H1 (cell line): Measurements from ENCODE around the gene TOR4A. TPM values are rescaled to one million over a fixed set of nuclear protein-coding genes. Genes with fewer than 3 reads are reported as not detected.

Experiments
- CTCF ChIA-PET: fragments of 300-600 bp; sonication (Branson Sonifier 250); formaldehyde crosslinking; loops from one replicate; lab custom pipeline; 2021; ENCODE audit not compliant: partially characterized antibody; lab: Charles Lee
- POLR2A ChIA-PET: fragments of 300-600 bp; sonication (Branson Sonifier 250); formaldehyde crosslinking; loops from one replicate; lab custom pipeline; 2021; ENCODE audit warnings: inconsistent platforms; ENCODE audit not compliant: partially characterized antibody; lab: Charles Lee
- DNase-seq, 2 experiments: peaks; one replicate each; pipeline versions ENCODE4 v3.0.0 to v3.0.0-alpha.2; 2010 to 2022; ENCODE audit warnings: low spot score in 2 of 2, low read depth in 1 of 2, mixed read lengths in 1 of 2
- FAIRE-seq: peaks from 2 replicates; lab custom pipeline; 2011; peaks lifted over from hg19 to GRCh38; lab: Jason Lieb, UNC
- H2AFZ ChIP-seq: 2 replicates; pipeline ENCODE4 v1.8.1; 2012; ENCODE audit warnings: low read length, inconsistent platforms
- H2AK5ac ChIP-seq: 2 replicates; pipeline ENCODE4 v1.6.1; 2013; ENCODE audit warnings: low read depth, low read length
- H2BK120ac ChIP-seq: replicated peaks from 2 replicates; pipeline ENCODE3; 2013; ENCODE audit warnings: low read depth, low read length, inconsistent platforms
- H2BK12ac ChIP-seq: 2 replicates; pipeline ENCODE4 v1.6.1; 2013; ENCODE audit warnings: low read depth, low read length
- H2BK15ac ChIP-seq: 2 replicates; pipeline ENCODE4 v1.6.1; 2013; ENCODE audit warnings: low read length
- H2BK20ac ChIP-seq: 2 replicates; pipeline ENCODE4 v1.6.1; 2013; ENCODE audit warnings: low read length
- H2BK5ac ChIP-seq: 2 replicates; pipeline ENCODE4 v1.6.1; 2013; ENCODE audit warnings: low read depth, low read length
- H3K14ac ChIP-seq: 2 replicates; pipeline ENCODE4 v1.6.1; 2013; ENCODE audit warnings: inconsistent platforms; ENCODE audit not compliant: insufficient read length
- H3K18ac ChIP-seq: 2 replicates; pipeline ENCODE4 v1.6.1; 2013; ENCODE audit warnings: low read length; ENCODE audit errors: extremely low read depth
- H3K23ac ChIP-seq: 2 replicates; pipeline ENCODE4 v1.6.1; 2013; ENCODE audit warnings: inconsistent platforms; ENCODE audit not compliant: insufficient read length
- H3K23me2 ChIP-seq: 2 replicates; pipeline ENCODE4 v1.6.1; 2013; ENCODE audit warnings: low read depth, low read length
- H3K27ac ChIP-seq: 2 replicates; pipeline ENCODE4 v1.6.1; 2011; ENCODE audit warnings: low read depth, low read length, inconsistent platforms
- H3K27me3 ChIP-seq, 4 experiments: replicated peaks in 1 of 4; 1 replicate in 1 of 4; 2 replicates in 3 of 4; pipeline versions ENCODE4 v1.6.1 to v1.8.1; 2011 to 2013; ENCODE audit warnings: low read length in 3 of 4, mild to moderate bottlenecking in 3 of 4, inconsistent platforms in 2 of 4, mixed read lengths in 2 of 4, moderate library complexity in 1 of 4; ENCODE audit not compliant: control insufficient read depth in 3 of 4, insufficient read depth in 3 of 4; ENCODE audit errors: extremely low read depth in 1 of 4
- H3K36me3 ChIP-seq, 4 experiments: 2 replicates each; pipeline versions ENCODE4 v1.6.1 to v1.8.1; 2011 to 2013; ENCODE audit warnings: mild to moderate bottlenecking in 4 of 4, low read length in 3 of 4, moderate library complexity in 2 of 4, control low read depth in 1 of 4, inconsistent platforms in 1 of 4; ENCODE audit not compliant: insufficient read depth in 4 of 4, control insufficient read depth in 2 of 4
- H3K4ac ChIP-seq: replicated peaks from 2 replicates; pipeline ENCODE3; 2013; ENCODE audit warnings: low read length, low read depth, mixed read lengths, inconsistent platforms; ENCODE audit not compliant: insufficient read length
- H3K4me1 ChIP-seq, 4 experiments: replicated peaks in 1 of 4; 1 replicate in 1 of 4; 2 replicates in 3 of 4; pipeline versions ENCODE4 v1.6.1 to v1.8.1; 2011 to 2013; ENCODE audit warnings: low read length in 3 of 4, inconsistent platforms in 2 of 4, mixed read lengths in 1 of 4; ENCODE audit not compliant: insufficient read depth in 4 of 4, control insufficient read depth in 3 of 4
- H3K4me2 ChIP-seq, 2 experiments: 2 replicates each; pipeline versions ENCODE4 v1.6.1 to v1.8.1; 2011 to 2013; ENCODE audit warnings: low read depth in 2 of 2, low read length in 2 of 2, control low read depth in 1 of 2, inconsistent platforms in 1 of 2, mild to moderate bottlenecking in 1 of 2; ENCODE audit not compliant: insufficient read depth in 1 of 2
- H3K4me3 ChIP-seq, 4 experiments: fragments of 200-600, 300-600 bp in 1 of 4; sonication (generic), shearing (Covaris generic), sonication (Bioruptor Twin) in 1 of 4; 2 replicates each; pipeline versions ENCODE4 v1.5.1 to v1.8.1; 2011 to 2016; ENCODE audit warnings: low read length in 4 of 4, low read depth in 3 of 4, control low read depth in 2 of 4, inconsistent platforms in 2 of 4, mild to moderate bottlenecking in 2 of 4, mixed read lengths in 1 of 4, moderate library complexity in 1 of 4; ENCODE audit not compliant: insufficient read depth in 2 of 4; ENCODE audit errors: extremely low read depth in 1 of 4
- H3K56ac ChIP-seq: replicated peaks from 2 replicates; pipeline ENCODE3; 2013; ENCODE audit warnings: low read depth, mild to moderate bottlenecking, mixed read lengths, low read length, inconsistent platforms; ENCODE audit not compliant: insufficient read length
- H3K79me1 ChIP-seq: 2 replicates; pipeline ENCODE4 v1.6.1; 2013; ENCODE audit warnings: low read depth, low read length, control low read depth
- H3K79me2 ChIP-seq, 2 experiments: 2 replicates each; pipeline versions ENCODE4 v1.6.1 to v1.8.1; 2012 to 2013; ENCODE audit warnings: low read length in 2 of 2, mild to moderate bottlenecking in 2 of 2, inconsistent platforms in 1 of 2; ENCODE audit not compliant: insufficient read depth in 2 of 2, control insufficient read depth in 1 of 2
- H3K9ac ChIP-seq, 4 experiments: replicated peaks in 1 of 4; 1 replicate in 1 of 4; 2 replicates in 3 of 4; pipeline versions ENCODE4 v1.6.1 to v1.8.1; 2011 to 2013; ENCODE audit warnings: low read depth in 3 of 4, low read length in 3 of 4, control low read depth in 2 of 4, mild to moderate bottlenecking in 2 of 4, moderate library complexity in 2 of 4, inconsistent platforms in 1 of 4; ENCODE audit errors: extremely low read depth in 1 of 4
- H3K9me3 ChIP-seq, 2 experiments: 2 replicates each; pipeline versions ENCODE4 v1.6.1 to v1.8.1; 2012 to 2013; ENCODE audit warnings: mild to moderate bottlenecking in 2 of 2, moderate library complexity in 2 of 2, control low read depth in 1 of 2, inconsistent platforms in 1 of 2, low read depth in 1 of 2, low read length in 1 of 2, mixed read lengths in 1 of 2; ENCODE audit not compliant: insufficient read depth in 2 of 2
- H4K20me1 ChIP-seq, 2 experiments: replicated peaks in 1 of 2; 2 replicates each; pipeline versions ENCODE3 to v1.8.1; 2011 to 2013; ENCODE audit warnings: inconsistent platforms in 2 of 2, low read length in 2 of 2, mild to moderate bottlenecking in 1 of 2; ENCODE audit not compliant: insufficient read depth in 2 of 2, control insufficient read depth in 1 of 2
- H4K5ac ChIP-seq: 2 replicates; pipeline ENCODE4 v1.6.1; 2013; ENCODE audit warnings: low read length, low read depth, mixed read lengths, inconsistent platforms; ENCODE audit not compliant: insufficient read length
- H4K8ac ChIP-seq: 2 replicates; pipeline ENCODE4 v1.8.0; 2013; ENCODE audit warnings: mild to moderate bottlenecking, moderate library complexity, low read length, inconsistent platforms; ENCODE audit not compliant: insufficient read depth; ENCODE audit errors: extremely low read depth
- H4K91ac ChIP-seq: replicated peaks from 2 replicates; pipeline ENCODE3; 2013; ENCODE audit warnings: low read length, mixed read lengths, inconsistent platforms; ENCODE audit not compliant: insufficient read length
- CHD2 ChIP-seq: IDR thresholded peaks from 2 replicates; pipeline ENCODE4 v1.6.1; 2012; ENCODE audit warnings: low read length, improper control_type of control experiment
- CTBP2 ChIP-seq: IDR thresholded peaks from 2 replicates; pipeline ENCODE4 v1.7.0; 2011; ENCODE audit warnings: borderline replicate concordance, mild to moderate bottlenecking, moderate library complexity, mixed read lengths, low read length; ENCODE audit not compliant: insufficient read depth, insufficient read length
- SAP30 ChIP-seq: fragments of 300-600 bp; sonication (generic); IDR thresholded peaks from 2 replicates; pipeline ENCODE4 v1.7.1; 2012; ENCODE audit warnings: low read length, moderate library complexity, mild to moderate bottlenecking, inconsistent platforms; ENCODE audit not compliant: insufficient read depth, insufficient replicate concordance
- TAF7 ChIP-seq: optimal IDR thresholded peaks from 2 replicates; pipeline ENCODE3; 2011; ENCODE audit warnings: low read depth, mild to moderate bottlenecking, inconsistent platforms, low read length, moderate library complexity, borderline replicate concordance
- TCF12 ChIP-seq: IDR thresholded peaks from 2 replicates; pipeline ENCODE4 v1.6.1; 2011; ENCODE audit warnings: low read depth, mild to moderate bottlenecking, low read length
- WGBS, 2 experiments: shearing (Covaris generic) in 1 of 2; methylation state at CpG; one replicate each; pipeline versions ENCODE4 v1.1.6 to v1.1.7; 2013 to 2015; ENCODE audit warnings: low lambda C conversion rate in 2 of 2, mixed read lengths in 2 of 2, inconsistent platforms in 1 of 2, low coverage in 1 of 2, missing lambda C conversion rate in 1 of 2; ENCODE audit not compliant: insufficient replicate concordance in 2 of 2, insufficient coverage in 1 of 2, insufficient read length in 1 of 2; ENCODE audit errors: extremely low coverage in 1 of 2, missing lambda C conversion rate in 1 of 2; 5-methylcytosine and 5-hydroxymethylcytosine counted together
- polyA plus RNA-seq, 7 experiments: library from polyadenylated mRNA; depleted of rRNA in 3 of 7; stranded (reverse) in 5 of 7; unstranded in 2 of 7; fragments of >200 nt in 5 of 7; fragments of 200-250 nt in 2 of 7; gene quantifications; 1 replicate in 5 of 7; 2 replicates in 1 of 7; 4 replicates in 1 of 7; pipeline versions ENCODE4 v1.2.1 to v1.2.3, GENCODE V29; 2011 to 2013; ENCODE audit warnings: missing spikeins in 2 of 7, mixed read lengths in 2 of 7
- total RNA-seq: library from RNA; stranded (reverse); fragmentation: NEBNext Ultra II Directional; extraction: Animal tissue kit (Norgen Biotek cat#: 25700); gene quantifications from 2 replicates; pipeline ENCODE4 v1.2.1, GENCODE V29; 2021
- TF ChIP-seq, protein P1 (sequence below), 3 experiments: IDR thresholded peaks; 1 replicate in 2 of 3; 2 replicates in 1 of 3; pipeline versions ENCODE4 v1.5.1 to v1.6.1; 2011; ENCODE audit warnings: low read length in 3 of 3, mild to moderate bottlenecking in 3 of 3, inconsistent platforms in 2 of 3, low read depth in 1 of 3, moderate library complexity in 1 of 3; ENCODE audit not compliant: insufficient read depth in 1 of 3; ENCODE audit errors: control extremely low read depth in 1 of 3
- TF ChIP-seq, protein P2 (sequence below): IDR thresholded peaks from 2 replicates; pipeline ENCODE4 v1.6.1; 2011; ENCODE audit warnings: low read length, improper control_type of control experiment

TOR4A gene
- total and polyA plus RNA-seq, 2 of the 8 experiments (the other 6 are each of a cell fraction or from before 2014, with no cell fraction given) = 8.4 to 9.3 TPM

DNA sequence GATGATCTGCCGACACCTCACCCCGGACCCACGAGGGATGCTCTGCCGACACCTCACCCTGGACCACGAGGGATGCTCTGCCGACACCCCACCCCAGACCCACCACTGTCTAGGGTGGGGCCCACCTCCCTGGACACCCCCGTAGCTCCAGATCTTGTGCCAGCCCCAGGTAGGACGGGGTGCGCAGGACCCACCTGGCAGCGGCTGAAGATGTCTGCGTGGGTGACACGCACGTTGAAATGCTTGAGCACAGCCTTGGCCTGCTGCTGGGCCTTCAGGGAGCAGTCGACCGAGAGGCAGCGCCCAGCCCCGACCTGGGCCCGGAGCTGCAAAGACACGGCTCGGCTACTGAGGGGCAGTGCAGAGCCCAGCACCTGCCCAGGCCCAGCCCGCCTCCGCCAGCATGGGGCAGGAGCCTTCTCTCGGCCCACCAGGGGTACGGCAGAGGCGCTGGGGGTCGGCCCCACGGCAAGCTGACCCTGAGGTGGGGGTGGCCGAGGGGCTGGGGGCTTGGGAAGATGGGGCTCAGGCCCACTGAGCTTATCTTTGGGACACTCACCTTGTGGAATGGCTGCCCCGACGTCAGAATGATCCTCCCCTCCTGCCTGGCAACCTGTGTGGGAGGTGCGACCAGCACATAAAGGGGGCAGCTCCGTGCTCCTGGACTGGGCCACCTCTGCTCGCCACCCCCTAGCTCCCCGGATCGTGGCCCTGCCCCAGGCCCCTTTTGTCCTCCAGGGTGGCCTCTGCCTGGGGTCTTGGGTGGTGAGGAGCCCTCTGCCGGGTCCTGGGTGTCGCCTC is 46.2 kb downstream of the TOR4A start:
- Histone ChIP-seq H2BK15ac (no peak overlapping the region), H3K79me2 (no peaks in the 10 kb centered on the region), H3K79me1 (no peaks in the 10 kb centered on the region), H3K4me3 (no peak overlapping the region), H2BK120ac (no peak overlapping the region), H3K27me3 (no peaks in the 10 kb centered on the region; a peak in 1 of 7 replicates), H3K9ac (no peak overlapping the region), H3K4me2 (no peak overlapping the region), H2AK5ac (no peak overlapping the region), H3K4ac (no peak overlapping the region), H3K23me2 (no peaks in the 10 kb centered on the region), H4K5ac (no peak overlapping the region), H2AFZ (no peak overlapping the region), H4K8ac (no peak overlapping the region), H2BK5ac (no peak overlapping the region), H3K27ac (no peak overlapping the region), H3K14ac (no peak overlapping the region), H4K20me1 (no peaks in the 10 kb centered on the region), H3K23ac (no peak overlapping the region), H3K4me1 (peaks cover 0 to 15% (median 5%) of the 10 kb centered on the region in 4 experiments; a peak in 4 of 7 replicates), H2BK12ac (no peak overlapping the region), H3K56ac (no peak overlapping the region), H3K36me3 (no peaks in the 10 kb centered on the region), H3K18ac (peak overlapping the region; percentile 32; the same call in 1 of the 2 replicates), H4K91ac (no peak overlapping the region), H2BK20ac (no peak overlapping the region), H3K9me3 (peaks cover 0 to 5% of the 10 kb centered on the region in 2 experiments; a peak in 1 of 4 replicates)
- CTCF ChIA-PET = interaction anchor here (1.2 to 1.5 kb wide), 3 partner anchors 16 to 72 kb away, joined by 3 read pairs; no protein-coding TSS in a partner anchor
- no peak for DNase-seq
- POLR2A ChIA-PET = interaction anchor here (1.5 kb wide), 1 partner anchor 22 kb away, joined by 4 read pairs; the partner anchor contains the start of gene NRARP
- WGBS, 2 experiments = 91% methylated on average over 28 of the region's 37 CpGs; no CpG with 5 or more reads in 1 of the 2 experiments
- FAIRE-seq = no peak
- TF ChIP-seq CHD2 (no peak), SAP30 (no peak), CTBP2 (no peak), TAF7 (no peak), TCF12 (no peak)
- TF ChIP-seq, protein P1, sequence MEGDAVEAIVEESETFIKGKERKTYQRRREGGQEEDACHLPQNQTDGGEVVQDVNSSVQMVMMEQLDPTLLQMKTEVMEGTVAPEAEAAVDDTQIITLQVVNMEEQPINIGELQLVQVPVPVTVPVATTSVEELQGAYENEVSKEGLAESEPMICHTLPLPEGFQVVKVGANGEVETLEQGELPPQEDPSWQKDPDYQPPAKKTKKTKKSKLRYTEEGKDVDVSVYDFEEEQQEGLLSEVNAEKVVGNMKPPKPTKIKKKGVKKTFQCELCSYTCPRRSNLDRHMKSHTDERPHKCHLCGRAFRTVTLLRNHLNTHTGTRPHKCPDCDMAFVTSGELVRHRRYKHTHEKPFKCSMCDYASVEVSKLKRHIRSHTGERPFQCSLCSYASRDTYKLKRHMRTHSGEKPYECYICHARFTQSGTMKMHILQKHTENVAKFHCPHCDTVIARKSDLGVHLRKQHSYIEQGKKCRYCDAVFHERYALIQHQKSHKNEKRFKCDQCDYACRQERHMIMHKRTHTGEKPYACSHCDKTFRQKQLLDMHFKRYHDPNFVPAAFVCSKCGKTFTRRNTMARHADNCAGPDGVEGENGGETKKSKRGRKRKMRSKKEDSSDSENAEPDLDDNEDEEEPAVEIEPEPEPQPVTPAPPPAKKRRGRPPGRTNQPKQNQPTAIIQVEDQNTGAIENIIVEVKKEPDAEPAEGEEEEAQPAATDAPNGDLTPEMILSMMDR (IDR thresholded peaks at IDR 0.05; ENCODE audit: control extremely low read depth in 1 of 3, insufficient read depth in 1 of 3, low read depth in 1 of 3, low read length in 3 of 3) = no peak
- TF ChIP-seq, protein P2, sequence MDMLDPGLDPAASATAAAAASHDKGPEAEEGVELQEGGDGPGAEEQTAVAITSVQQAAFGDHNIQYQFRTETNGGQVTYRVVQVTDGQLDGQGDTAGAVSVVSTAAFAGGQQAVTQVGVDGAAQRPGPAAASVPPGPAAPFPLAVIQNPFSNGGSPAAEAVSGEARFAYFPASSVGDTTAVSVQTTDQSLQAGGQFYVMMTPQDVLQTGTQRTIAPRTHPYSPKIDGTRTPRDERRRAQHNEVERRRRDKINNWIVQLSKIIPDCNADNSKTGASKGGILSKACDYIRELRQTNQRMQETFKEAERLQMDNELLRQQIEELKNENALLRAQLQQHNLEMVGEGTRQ = no peak
